GM21619 (cell line): ENCODE data around the gene RARS1.
A peak's percentile ranks its signal among the peaks of the same experiment; 100 is the strongest.
"Not testable (repeated sequence)": the region's sequence is repeated elsewhere in the genome, so short reads cannot be mapped to it uniquely, and the experiment has no call there.

Experiments
- ATAC-seq: cut with Tn5 transposase; IDR thresholded peaks from one replicate; pipeline ENCODE4 v1.9.1; 2021; ENCODE audit not compliant: unreplicated experiment

Gene RARS1

DNA sequence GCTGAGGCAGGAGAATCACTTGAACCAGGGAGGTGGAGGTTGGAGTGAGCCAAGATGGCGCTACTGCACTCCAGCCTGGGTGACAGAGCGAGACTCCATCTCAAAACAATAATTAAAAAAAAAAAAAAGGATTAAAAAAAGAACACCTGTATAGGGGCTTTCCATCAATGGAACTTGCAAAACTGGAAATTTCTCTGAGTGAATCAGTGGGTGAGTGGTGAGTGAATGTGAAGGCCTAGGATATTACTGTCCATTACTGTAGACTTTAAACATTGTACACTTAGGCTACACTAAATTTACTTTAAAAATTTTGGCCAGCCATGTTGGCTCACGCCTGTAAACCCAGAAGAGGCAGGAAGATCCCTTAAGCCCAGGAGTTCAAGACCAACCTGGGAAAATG, 5.7 kb upstream of the RARS1 start:
- no peak for ATAC-seq

DNA sequence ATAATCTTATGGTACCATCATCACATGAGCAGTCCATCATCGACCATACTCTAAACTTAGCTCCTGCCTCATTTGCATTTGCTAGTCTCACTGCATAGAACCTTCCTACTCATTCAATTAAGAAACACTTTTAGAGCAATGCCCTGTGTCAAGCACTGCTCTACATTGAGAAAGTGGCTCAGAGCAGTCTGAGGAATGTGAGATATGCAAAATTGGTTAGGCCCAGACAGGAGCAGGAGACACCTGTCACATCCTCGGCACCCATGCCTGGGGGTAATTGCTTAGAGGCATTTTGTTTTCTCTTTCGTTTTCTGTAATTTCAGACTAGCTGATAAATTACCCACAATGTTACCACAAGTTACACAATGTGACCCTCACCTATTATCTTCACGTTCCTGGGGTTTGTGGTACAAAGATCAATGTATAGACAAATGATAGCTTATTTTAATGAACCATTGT, 4.9 kb upstream of the RARS1 start:
- peak; percentile 95 for ATAC-seq

DNA sequence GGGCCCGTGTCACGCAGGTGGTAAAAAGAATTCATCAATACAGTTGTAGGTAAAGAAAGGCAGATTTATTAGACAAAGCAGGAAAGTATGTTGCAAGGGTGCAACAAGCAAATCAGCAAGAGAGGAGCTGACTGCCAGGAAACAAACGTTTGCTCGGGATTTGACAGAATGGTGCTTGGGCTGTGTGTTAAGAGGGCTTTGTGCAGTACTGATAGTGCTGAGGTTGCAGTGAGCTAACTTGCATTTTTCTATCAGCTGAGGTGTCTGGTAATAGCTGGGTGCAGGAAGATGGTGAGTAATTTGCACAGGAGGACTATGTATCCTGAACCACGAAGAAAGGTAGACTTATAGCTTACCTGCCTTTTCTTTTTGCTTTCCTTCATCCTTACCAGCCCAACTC, 3.9 kb upstream of the RARS1 start:
- ATAC-seq: no peak

DNA sequence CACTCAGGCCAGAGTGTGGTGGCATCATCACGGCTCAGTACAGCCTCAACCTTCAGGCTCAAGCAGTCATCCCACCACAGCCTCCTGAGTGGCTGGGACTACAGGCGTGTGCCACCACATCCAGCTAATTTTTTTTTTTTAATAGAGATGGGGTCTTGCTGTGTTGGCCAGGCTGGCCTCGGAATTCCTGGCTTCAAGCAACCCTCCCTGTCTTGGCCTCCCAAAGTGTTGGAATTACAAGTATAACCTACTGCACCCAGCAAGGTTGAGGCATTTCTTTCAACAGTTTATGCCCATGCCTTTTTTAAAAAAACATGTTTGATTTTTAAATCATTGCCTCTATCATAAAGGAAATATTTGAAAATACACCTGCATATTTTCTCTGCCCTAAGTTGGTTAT, 2.8 kb downstream of the RARS1 start:
- ATAC-seq: no peak

DNA sequence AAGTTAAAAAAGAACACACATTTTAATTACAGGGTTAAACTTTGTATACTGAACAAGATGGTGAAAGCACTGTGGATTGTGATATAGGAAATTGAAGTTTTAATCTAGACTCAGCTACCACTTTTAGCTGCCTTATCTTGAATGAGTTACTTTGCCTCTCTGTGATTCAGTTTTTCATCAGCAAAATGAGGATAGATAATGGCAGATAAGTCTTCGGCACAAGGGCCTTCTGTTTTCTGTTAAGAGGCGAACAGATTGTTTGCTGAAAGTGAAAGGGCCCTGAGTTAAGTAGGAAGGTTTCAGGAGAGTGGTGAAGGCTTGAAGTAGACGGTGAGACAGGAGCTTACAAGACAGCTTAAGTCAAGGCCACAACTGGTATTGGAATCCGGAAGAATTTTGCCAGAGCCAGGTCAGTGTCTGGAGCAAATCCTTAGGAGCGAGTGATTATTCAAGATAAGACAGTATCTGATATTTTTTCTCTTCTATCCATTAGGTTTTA, 7.8 kb downstream of the RARS1 start:
- no peak for ATAC-seq

DNA sequence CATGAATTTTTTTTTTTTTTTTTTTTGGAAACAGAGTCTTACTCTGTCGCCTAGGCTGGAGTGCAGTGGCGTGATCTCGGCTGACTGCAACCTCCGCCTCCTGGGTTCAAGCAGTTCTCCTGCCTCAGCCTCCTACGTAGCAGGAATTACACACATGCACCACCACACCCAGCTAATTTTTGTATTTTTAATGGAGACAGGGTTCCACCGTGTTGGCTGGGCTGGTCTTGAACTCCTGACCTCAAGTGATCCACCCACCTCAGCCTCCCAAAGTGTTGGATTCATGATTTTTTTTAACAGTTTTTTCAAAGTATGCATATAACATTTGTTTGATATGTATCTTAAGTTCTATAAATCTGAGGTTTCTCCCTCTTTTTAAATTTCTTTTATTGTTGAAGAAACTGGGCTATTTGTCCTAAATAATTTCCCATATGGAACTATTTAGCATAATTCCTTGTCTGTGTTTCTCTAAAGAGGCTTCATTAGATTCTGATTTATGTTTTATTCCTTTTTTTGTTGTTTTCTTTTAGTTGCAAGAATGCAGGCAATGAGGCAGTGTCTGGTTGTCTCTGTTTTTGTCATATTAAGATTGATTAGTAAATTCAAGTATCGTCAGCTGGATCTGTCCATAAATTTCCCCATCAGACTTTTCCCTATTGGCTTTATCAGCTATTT, 16.4 kb downstream of the RARS1 start:
- ATAC-seq: no peak

DNA sequence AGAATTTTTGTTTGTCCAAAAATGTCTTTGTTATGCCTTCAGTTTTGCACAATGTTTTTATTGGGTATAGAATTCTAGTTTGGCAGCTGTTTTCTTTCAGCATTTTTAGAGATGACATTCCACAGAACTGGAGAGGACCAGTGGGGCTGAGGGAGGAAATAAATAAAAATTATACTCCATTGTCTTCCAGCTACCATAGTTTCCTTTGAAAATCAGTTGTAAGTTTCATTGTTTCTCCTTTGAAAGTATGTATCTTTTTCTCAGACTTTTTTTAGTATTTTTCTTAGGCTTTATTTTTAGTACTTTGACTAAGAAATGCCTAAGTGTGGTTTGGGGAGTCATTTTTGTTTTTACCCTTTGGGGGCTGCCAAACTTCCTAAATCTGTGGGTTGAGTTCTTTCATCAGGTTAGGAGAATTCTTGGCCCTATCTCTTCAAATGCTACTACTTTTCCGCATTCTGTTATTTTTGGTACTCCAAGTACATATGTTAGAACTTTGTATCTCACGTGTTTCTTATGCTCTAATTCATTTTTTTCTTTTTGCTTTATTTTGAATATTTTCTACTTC, 27.7 kb downstream of the RARS1 start:
- ATAC-seq: no peak

DNA sequence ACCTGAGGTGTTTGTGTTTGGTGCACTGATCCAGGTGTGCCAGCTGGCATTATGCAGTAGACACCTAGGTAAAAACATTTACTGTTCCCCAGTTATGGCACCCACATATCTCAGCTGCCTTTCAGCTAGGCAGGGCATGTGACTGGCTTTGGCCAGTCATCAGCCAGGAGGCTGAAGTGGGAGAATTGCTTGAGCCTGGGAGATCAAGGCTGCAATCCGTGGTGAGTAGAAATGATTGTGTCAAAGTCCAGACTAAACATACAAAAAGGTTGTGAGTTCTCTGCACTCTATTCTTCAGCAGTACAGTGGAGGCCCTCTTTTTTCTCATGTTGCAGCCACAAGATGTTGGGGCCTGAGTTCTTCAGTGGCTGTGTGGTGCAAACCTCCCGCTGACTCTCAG, 39.6 kb downstream of the RARS1 start:
- ATAC-seq: no peak

DNA sequence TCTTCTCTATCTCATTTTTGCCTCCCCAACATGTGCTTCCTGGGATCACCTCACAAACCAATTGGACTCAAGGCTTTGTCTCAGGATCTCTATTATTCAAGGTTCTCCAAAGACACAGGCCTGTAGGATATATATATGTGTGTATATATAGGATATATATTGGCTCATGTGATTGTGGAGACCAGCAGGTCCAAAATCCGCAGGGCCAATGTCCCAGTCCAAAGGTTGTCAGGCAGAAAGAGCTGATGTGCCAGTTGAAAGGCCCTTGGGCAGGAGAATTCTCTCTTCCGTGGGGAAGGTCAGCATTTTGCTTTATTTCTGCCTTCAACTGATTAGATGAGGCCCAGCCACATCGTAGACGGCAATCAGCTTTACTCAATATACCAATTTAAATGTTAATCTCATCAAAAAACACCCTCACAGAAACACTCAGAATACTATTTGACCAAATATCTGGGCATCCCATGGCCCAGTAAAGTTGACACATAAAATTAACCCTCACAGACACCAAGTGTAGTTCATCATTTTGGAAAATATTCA, 41.6 kb downstream of the RARS1 start:
- no peak for ATAC-seq

DNA sequence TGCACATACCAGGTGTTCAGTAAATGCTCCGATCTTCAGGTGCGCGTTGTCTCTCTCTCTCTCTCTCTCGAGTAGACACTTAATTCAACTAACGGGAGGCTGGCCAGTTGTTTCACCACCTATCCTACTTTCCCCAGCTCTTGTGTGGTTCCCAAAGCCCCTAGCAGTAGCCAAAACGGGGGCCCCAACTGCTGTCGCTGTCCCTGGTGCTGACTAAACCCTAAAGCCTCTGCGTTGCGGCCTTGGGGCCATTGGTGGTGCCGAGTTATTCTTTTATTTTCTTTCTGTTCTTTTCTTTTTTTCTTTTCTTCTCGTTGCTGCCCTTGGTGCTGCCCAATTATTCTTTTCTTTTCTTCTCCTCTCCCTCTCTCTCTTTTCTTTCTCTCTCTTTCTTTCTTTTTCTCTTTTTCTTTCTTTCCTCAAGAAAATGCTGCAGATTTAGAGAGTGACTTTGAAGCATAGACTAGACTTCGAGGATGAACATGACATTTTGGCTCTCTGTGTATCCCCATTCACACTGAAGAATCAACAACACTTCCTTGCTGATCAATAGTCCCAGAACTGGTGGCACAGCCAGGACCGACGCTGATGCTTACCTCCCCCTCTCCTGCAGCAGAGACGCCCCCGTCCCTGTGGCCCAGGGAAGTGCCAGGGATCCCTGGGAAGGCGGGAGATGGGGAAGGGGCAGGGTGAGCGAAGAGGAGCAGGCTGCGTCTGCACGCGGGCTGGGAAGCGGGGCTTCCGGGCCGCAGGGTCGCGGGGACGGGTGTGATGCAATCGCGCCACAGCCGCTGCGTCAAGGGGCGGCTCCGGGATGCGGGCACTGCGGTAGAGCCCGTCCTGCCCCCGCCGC, 42.5 kb downstream of the RARS1 start, which contains the start of gene FBLL1:
FBLL1 (plus strand) TSS at position 785 of the 853 bp plus-strand sequence. CDS start 200 bp downstream, outside the sequence.
- ATAC-seq: no peak

DNA sequence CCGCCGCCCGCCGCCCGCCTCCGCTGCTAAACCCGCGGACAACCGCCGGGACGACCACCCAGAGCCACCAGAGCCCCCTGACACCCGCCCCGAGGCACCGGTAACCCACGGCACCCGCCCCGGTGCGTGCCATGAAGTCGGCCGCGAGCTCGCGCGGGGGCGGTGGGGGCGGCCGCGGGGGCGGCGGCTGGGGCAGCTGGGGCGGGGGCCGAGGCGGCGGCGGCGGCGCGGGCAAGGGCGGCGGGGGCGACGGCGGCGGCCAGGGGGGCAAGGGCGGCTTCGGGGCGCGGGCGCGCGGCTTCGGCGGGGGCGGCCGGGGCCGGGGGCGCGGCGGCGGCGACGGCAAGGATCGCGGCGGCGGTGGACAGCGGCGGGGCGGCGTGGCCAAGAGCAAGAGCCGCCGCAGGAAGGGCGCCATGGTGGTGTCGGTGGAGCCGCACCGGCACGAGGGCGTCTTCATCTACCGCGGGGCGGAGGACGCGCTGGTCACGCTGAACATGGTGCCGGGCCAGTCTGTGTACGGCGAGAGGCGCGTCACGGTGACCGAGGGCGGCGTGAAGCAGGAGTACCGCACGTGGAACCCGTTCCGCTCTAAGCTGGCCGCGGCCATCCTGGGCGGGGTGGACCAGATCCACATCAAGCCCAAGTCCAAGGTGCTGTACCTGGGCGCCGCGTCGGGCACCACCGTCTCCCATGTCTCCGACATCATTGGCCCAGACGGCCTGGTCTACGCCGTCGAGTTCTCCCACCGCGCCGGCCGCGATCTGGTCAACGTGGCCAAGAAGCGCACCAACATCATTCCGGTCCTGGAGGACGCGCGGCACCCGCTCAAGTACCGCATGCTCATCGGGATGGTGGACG, 43.3 kb downstream of the RARS1 start:
- ATAC-seq: no peak

DNA sequence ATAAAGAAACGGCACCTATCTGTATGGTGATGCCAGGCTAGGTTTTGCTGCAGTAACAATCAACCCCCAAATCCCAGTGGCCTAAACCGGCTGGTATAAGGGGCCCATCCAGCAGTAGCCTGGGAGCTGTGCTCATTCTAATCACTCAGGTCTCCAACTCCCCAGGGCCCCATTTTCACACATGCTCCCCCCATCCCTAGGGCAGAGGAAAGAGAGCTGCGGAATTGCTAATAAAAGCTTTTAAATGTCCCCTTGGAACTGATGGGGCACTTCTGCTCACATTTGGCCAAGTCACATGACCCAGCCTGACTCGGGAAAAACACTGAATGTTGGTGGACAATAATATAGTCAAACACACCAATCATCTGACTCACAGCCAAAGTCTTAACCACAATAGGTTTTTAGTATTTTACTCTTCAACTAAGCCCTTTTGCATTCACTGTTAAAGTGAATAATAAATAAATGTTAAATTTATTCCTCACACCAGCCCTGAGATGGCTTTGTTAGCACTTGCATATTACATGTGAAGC, 44.4 kb downstream of the RARS1 start:
- ATAC-seq: no peak

DNA sequence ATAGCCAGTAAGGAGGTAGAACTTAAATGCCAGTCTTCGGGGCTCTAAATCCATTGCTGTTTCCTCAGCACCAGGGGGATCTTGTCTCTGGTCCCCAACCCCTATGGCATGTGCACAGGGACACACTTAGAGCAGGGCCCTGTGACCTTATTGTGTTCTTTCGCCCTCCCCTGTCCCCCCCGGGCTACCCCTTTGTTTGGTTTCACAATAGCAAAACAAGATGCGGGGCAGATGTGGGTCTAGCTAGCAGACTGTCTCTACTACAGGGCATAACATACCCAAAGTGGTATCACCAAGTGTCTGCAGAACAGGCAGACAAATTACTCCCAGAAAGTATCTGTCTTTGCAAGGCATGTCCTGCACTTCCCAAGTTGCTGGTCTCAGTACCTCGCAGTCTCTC, 44.9 kb downstream of the RARS1 start:
- no peak for ATAC-seq

DNA sequence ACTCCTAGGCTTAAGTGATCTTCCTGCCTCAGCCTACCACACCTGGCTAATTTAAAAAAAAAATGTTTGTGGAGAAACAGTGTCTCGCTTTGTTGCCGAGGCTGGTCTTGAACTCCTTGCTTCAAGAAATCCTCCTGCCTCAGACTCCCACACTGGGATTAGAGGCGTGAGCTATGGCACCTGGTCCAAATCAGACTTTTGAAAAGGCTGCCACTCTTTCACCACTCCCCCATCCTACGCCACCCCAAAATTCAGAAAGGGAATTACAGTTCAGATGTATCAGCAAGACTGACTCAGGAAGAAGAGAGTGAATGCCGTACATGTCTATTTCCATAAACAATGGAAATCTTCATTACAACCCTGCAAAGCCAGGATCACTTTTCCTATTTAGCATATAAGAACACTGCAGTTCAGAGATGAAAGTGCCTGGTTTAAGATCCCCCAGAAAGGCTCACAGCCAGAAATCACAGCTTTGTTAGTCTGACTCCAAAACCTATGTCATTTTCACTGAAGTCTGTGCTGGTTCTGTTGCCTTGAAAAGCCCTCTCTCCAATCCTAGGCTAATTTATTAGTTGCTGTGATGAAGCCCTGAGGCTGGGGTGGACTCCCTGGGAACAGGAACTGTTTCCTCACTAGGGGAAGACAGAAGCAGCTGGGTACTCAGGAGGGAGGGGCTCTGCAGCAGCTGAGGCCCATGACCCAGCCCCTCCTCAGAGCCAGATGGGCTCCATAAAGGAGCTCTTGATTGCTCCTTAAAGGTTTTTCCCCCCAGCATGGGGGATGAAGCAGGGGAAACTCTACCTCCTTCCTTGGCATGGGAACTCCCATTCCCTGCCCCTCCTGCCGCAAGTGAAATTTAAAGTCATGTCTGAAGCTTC, 46.0 kb downstream of the RARS1 start:
- no peak for ATAC-seq

DNA sequence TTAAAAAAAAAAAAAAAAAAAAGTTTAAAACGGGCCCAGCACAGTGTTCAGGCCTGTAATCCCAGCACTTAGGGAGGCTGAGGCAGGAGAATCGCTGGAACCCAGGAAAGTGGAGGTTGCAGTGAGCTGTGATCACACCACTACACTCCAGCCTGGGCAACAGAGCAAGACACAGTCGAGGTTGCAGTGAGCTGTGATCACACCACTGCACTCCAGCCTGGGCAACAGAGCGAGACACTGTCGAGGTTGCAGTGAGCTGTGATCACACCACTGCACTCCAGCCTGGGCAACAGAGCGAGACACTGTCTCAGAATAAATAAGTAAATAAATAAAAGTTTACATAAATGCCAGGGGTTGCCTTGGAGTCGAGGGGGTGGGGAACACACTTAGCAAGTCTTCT, 48.1 kb downstream of the RARS1 start:
- ATAC-seq: not testable (repeated sequence)

DNA sequence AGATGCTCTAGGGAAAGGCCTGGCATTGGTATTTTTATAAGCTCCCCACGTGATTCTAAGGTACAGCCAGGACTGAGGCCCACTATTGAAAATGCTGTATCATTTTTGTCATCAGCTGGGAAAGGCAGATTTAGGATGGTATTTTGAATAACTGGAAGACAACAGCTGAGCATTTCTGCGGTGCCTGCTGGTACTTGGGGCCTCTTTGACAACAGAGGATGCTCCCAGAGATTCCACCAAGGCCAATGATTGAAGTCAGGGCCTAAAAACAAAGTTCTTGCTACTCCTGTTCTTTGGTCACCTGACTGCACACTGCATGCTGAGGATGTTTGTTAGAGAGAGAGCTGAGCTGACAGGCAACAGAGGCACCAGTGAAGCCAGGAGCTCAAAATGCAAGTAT, 50.9 kb downstream of the RARS1 start:
- ATAC-seq: no peak

DNA sequence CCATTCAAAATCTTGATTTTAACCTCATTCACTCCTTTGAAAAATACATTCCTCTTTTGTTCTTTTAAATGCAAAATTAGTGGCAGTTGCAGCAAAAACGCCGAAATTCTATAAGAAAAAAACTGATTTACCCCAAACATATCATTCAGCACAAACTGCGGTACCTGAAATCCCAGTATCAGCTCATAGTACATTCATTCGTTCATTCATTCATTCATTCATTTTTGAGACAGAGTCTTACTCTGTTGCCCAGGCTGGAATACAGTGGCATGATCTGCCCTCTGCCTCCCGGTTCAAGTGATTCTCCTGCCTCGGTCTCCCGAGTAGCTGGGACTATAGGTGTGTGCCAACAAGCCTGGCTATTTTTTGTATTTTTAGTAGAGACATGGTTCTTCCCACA, 63.3 kb downstream of the RARS1 start:
- no peak for ATAC-seq

DNA sequence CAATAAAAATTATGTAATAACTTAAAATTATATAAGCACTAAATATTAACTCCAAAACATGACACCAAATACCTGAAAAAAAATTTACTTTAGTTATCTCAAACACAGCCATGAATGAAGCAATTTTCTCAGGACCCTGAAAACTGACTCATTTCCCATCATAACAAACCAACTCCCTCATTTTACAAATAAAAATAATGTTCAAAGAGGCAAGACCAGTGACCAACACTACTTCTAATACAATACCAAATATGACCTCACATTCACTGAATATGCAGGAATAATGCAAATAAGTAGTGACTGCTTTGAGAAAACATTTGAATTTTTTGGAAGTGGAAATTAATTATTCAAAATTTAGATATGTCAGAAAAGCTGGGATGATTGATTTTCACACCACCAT, 64.4 kb downstream of the RARS1 start:
- no peak for ATAC-seq

DNA sequence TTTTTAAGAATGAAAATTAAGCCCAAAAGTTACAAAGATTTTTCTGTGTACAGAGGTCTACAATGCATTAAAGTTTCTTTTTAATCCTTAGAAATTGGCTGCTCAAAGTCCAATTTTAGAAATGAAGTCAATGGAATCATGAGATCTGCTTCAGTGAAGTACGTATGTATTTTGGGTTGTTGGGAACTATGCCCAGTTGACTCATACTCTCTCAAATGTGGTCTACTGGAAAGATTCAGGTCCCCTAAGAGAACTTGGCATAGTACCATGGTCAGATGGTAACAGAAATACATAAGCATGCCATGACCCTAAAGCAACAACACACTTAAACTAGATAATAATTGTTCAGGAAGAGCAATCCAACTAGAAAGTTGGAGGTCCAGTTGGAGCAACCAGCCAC, 65.9 kb downstream of the RARS1 start:
- no peak for ATAC-seq
